Measurements from ENCODE around the gene MCM3AP. TPM values are rescaled to one million over a fixed set of nuclear protein-coding genes. Genes with fewer than 3 reads are reported as not detected.
A peak's percentile ranks its signal among the peaks of the same experiment; 100 is the strongest.

Gene MCM3AP
- total and polyA plus RNA-seq, 7 donors, result 16.9 to 92.8 (median 48.9) TPM

DNA sequence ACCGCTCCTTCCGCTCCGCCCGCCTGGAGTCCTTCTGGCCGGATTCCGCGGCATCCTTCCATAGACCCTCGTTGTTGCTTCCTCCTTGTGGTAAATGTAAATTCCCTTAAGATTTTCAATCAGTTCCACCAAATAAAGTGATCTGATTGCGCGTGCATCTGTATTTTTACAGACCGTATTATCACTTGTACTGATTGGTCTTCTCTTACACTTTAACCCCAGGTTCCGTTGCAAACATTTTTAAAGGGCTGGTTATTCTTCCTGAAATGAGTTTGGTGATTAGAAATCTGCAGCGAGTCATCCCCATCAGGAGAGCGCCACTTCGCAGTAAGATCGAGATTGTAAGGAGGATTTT, 1.2 kb upstream of the MCM3AP start:
- no peak for TF ChIP-seq EP300 (IDR thresholded peaks at IDR 0.05)
- TF ChIP-seq POLR2A (IDR thresholded peaks at IDR 0.05), result no peak
- TF ChIP-seq POLR2AphosphoS5 (IDR thresholded peaks at IDR 0.05), result no peak
- TF ChIP-seq, protein P1, sequence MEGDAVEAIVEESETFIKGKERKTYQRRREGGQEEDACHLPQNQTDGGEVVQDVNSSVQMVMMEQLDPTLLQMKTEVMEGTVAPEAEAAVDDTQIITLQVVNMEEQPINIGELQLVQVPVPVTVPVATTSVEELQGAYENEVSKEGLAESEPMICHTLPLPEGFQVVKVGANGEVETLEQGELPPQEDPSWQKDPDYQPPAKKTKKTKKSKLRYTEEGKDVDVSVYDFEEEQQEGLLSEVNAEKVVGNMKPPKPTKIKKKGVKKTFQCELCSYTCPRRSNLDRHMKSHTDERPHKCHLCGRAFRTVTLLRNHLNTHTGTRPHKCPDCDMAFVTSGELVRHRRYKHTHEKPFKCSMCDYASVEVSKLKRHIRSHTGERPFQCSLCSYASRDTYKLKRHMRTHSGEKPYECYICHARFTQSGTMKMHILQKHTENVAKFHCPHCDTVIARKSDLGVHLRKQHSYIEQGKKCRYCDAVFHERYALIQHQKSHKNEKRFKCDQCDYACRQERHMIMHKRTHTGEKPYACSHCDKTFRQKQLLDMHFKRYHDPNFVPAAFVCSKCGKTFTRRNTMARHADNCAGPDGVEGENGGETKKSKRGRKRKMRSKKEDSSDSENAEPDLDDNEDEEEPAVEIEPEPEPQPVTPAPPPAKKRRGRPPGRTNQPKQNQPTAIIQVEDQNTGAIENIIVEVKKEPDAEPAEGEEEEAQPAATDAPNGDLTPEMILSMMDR (IDR thresholded peaks at IDR 0.05), result no peak
- WGBS, 2 donors, result 0 to 1% methylated on average over 16 of the region's 16 CpGs
- H3K9me3 ChIP-seq, result no peaks in the 10 kb centered on the region
- peak overlapping the region; percentile 96 to 99 (median 97) for H3K27ac ChIP-seq
- peaks cover 0 to 53% (median 44%) of the 10 kb centered on the region in 4 donors for H3K4me1 ChIP-seq
- H3K36me3 ChIP-seq, result peaks cover 0 to 33% (median 1%) of the 10 kb centered on the region in 4 donors
- intact Hi-C loops (cut with DNase I), result loop anchor here (1.0 to 5.0 kb wide), 4 partner anchors 38 to 316 kb away; partner anchors contain the start of genes LSS and PCNT
- H3K27me3 ChIP-seq, result no peaks in the 10 kb centered on the region
- peak overlapping the region; percentile 83 to 95 (median 90) for H3K4me3 ChIP-seq
- no peak for DNase-seq

DNA sequence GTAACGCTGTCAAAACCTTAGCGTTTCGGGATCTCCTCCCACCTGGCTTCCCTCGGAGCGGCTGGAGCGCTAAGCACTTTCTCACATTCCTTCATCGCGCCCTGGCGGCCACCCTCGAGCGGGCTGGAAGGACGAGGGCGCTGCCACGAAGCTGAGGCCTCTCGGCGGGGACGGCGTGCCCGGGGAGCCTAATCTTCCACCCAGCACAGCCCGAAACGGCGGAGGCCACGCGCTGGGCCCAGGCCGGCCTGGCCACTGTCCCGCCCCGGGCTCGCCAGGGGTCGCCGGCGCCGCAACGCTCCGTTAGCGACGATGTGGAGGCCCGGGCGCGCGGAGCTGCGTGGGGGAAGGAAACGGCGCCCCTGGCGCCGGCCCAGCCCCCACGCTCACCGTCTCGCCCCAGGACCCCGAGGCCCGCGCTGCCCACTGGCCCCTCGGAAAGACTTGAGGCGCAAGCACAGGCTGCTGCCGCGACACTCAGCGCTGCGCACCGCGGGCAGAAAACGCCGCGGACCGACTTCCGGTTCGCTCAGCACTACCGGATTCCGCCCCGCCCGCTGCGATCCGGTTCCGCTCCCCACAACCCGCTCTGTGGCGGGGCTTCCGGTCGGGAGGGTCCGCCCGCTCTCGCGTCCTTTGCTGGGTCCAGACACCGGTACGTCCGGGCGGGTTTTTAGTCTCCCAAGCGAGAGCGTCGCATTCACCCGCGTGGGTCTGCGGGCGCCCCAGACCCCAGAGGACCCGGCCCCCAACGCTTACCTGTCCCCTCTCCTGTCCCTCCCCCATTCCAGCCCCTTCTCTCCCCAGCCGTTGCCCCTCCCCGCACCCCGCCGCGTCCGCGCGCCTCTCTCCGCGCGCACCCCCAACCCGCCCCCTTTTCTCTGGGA, 593 bp upstream of the MCM3AP start, which contains the start of gene YBEY:
YBEY (plus strand) TSS at position 582 of the 887 bp plus-strand sequence. CDS start 572 bp downstream, outside the sequence.
- intact Hi-C loops (cut with DNase I), result loop anchor here (1.0 to 5.0 kb wide), 4 partner anchors 38 to 315 kb away; partner anchors contain the start of genes LSS and PCNT
- peaks cover 0 to 29% (median 1%) of the 10 kb centered on the region in 4 donors for H3K36me3 ChIP-seq
- peak; percentile 94 for DNase-seq
- H3K27me3 ChIP-seq, result no peaks in the 10 kb centered on the region
- 0% methylated on average over 105 of the region's 105 CpGs for WGBS, 2 donors
- peak; percentile 68 to 89 (median 80) for TF ChIP-seq POLR2AphosphoS5 (IDR thresholded peaks at IDR 0.05)
- peak; percentile 49 to 71 for TF ChIP-seq POLR2A (IDR thresholded peaks at IDR 0.05)
- TF ChIP-seq, protein P1 (IDR thresholded peaks at IDR 0.05), result peak; percentile 12 to 59 (median 36)
- no peak for TF ChIP-seq EP300 (IDR thresholded peaks at IDR 0.05)
- H3K27ac ChIP-seq, result peak within 1 kb of the TSS; percentile 96 to 99 (median 97)
- no peaks in the 10 kb centered on the region for H3K9me3 ChIP-seq
- peak within 1 kb of the TSS; percentile 83 to 95 (median 90) for H3K4me3 ChIP-seq
- peaks cover 0 to 59% (median 50%) of the 10 kb centered on the region in 4 donors for H3K4me1 ChIP-seq

DNA sequence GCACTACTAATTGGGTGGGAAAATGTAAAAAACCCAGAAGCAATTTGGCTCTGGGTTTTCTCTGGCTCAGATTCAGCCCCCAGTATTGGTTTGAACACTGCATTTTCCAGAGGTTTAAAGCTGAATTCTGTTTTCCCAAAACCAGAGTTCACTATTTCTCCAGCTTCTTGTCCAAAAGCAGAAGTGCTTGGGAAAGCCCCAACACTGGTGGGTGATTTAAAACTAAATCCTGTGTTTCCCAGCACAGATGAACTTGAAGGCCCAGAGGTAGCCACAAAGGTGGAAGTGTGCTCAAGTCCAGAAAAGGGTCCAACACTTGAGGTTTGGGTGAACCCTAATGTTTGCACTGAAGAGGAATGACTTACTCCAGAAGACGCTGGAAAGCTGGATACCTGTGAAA, 678 bp downstream of the MCM3AP start:
- intact Hi-C loops (cut with DNase I), result loop anchor here (5.0 kb wide), 1 partner anchor 142 kb away; no protein-coding TSS in a partner anchor
- no peaks in the 10 kb centered on the region for H3K27me3 ChIP-seq
- peaks cover 2 to 39% (median 9%) of the 10 kb centered on the region in 4 donors for H3K36me3 ChIP-seq
- WGBS, 2 donors, result 89% methylated on average over 1 of the region's 1 CpG
- no peaks in the 10 kb centered on the region for H3K9me3 ChIP-seq
- TF ChIP-seq, protein P1 (IDR thresholded peaks at IDR 0.05), result no peak
- TF ChIP-seq POLR2A (IDR thresholded peaks at IDR 0.05) (no peak), EP300 (IDR thresholded peaks at IDR 0.05) (no peak), POLR2AphosphoS5 (IDR thresholded peaks at IDR 0.05) (no peak)
- DNase-seq, result no peak
- peak overlapping the region in 2 of 4 donors; percentile 1 to 95 for H3K4me3 ChIP-seq
- peak overlapping the region in 2 of 4 donors; percentile 97 for H3K27ac ChIP-seq
- H3K4me1 ChIP-seq, result peaks cover 0 to 61% (median 53%) of the 10 kb centered on the region in 4 donors

DNA sequence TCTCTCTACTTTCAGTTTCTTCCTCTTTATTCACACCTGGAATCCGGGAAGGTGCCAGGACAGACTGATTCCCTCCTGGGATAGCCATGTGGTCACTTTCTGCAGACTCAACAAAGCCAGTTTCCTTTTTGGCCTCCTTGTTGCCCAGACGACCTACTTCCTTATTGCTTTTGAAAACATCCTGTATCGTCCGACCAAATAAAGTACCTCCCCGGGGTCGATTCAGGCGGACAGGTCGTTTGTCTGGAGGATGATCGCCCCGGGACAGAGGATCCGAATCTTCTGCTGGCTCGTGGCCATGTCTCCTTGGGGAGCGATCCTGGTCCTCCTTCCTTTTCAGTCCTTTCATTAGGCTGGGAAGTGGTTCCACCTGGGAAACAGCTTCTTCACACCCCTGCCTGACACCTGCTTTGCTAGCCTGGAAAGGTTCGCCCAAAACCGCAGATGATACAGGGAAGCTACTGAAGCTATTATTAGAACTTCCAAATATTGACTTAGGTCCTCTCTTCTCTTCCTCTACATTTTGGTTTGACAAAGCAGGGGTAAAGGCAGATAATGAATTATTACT, 1.2 kb downstream of the MCM3AP start:
- H3K27me3 ChIP-seq, result no peaks in the 10 kb centered on the region
- H3K4me3 ChIP-seq, result peak overlapping the region in 1 of 4 donors; percentile 1
- H3K4me1 ChIP-seq, result peaks cover 0 to 61% (median 53%) of the 10 kb centered on the region in 4 donors
- WGBS, 2 donors, result 28 to 60% methylated on average over 15 of the region's 15 CpGs
- intact Hi-C loops (cut with DNase I), result no loop called here
- TF ChIP-seq, protein P1 (IDR thresholded peaks at IDR 0.05), result no peak
- no peak for TF ChIP-seq POLR2AphosphoS5 (IDR thresholded peaks at IDR 0.05)
- TF ChIP-seq POLR2A (IDR thresholded peaks at IDR 0.05), result no peak
- TF ChIP-seq EP300 (IDR thresholded peaks at IDR 0.05), result no peak
- peaks cover 7 to 45% (median 15%) of the 10 kb centered on the region in 4 donors for H3K36me3 ChIP-seq
- peak overlapping the region in 1 of 4 donors; percentile 97 for H3K27ac ChIP-seq
- H3K9me3 ChIP-seq, result no peaks in the 10 kb centered on the region
- no peak for DNase-seq

Measured in sigmoid colon (tissue), 7 donors.